Activated naive CD4-positive, alpha-beta T cell treated with anti-CD3 and anti-CD28 coated beads, Interleukin-2, amount 50 U/mL, for 24 hours (primary cell): Measurements from ENCODE around the gene ABCC12.
"Not testable (repeated sequence)": the region's sequence is repeated elsewhere in the genome, so short reads cannot be mapped to it uniquely, and the experiment has no call there.

Source experiments
- H3K27ac Mint-ChIP-seq: one replicate; pipeline ENCODE4 v1.8.0; 2021; ENCODE audit warnings: mild to moderate bottlenecking, mixed read lengths
- H3K27me3 Mint-ChIP-seq: one replicate; pipeline ENCODE4 v1.8.0; 2021; ENCODE audit warnings: mixed read lengths
- H3K36me3 Mint-ChIP-seq: one replicate; pipeline ENCODE4 v1.8.0; 2021; ENCODE audit warnings: mixed read lengths
- H3K4me1 Mint-ChIP-seq: one replicate; pipeline ENCODE4 v1.8.0; 2021; ENCODE audit warnings: mixed read lengths
- H3K4me3 Mint-ChIP-seq: one replicate; pipeline ENCODE4 v1.8.0; 2021; ENCODE audit warnings: mild to moderate bottlenecking, mixed read lengths
- H3K9me3 Mint-ChIP-seq: one replicate; pipeline ENCODE4 v1.8.0; 2021; ENCODE audit warnings: mixed read lengths

ABCC12 gene

GRCh38 chr16:48155926-48156789 is at the start of gene ABCC12:
Gene ABCC12 (minus strand): TSS chr16:48155993. CDS start chr16:48146424, 9,569 bp downstream.
- no peak within 1 kb of the TSS for H3K4me3 Mint-ChIP-seq
- H3K36me3 Mint-ChIP-seq, result no peaks in the 10 kb centered on the region
- H3K27me3 Mint-ChIP-seq, result peaks cover 1% of the 10 kb centered on the region
- peaks cover 23% of the 10 kb centered on the region for H3K4me1 Mint-ChIP-seq
- H3K9me3 Mint-ChIP-seq, result no peaks in the 10 kb centered on the region
- H3K27ac Mint-ChIP-seq, result no peak within 1 kb of the TSS

- Mint-ChIP-seq H3K4me1 (no peaks in the 10 kb centered on the region), H3K9me3 (no peaks in the 10 kb centered on the region), H3K36me3 (no peaks in the 10 kb centered on the region), H3K4me3 (no peak overlapping the region), H3K27ac (no peak overlapping the region), H3K27me3 (peaks cover 7% of the 10 kb centered on the region)
Observed at GRCh38 chr16:48204825-48205151, 49.0 kb upstream of the ABCC12 start.

- H3K27ac Mint-ChIP-seq, result no peak overlapping the region
- H3K36me3 Mint-ChIP-seq, result no peaks in the 10 kb centered on the region
- peaks cover 7% of the 10 kb centered on the region for H3K27me3 Mint-ChIP-seq
- H3K4me3 Mint-ChIP-seq, result no peak overlapping the region
- H3K9me3 Mint-ChIP-seq, result no peaks in the 10 kb centered on the region
- H3K4me1 Mint-ChIP-seq, result no peaks in the 10 kb centered on the region
Observed at GRCh38 chr16:48203974-48204824, 48.4 kb upstream of the ABCC12 start.

- Mint-ChIP-seq H3K27ac (no peak overlapping the region), H3K9me3 (no peaks in the 10 kb centered on the region), H3K4me3 (no peak overlapping the region), H3K4me1 (no peaks in the 10 kb centered on the region), H3K27me3 (peaks cover 4% of the 10 kb centered on the region), H3K36me3 (no peaks in the 10 kb centered on the region)
Observed at GRCh38 chr16:48201515-48202201, 45.9 kb upstream of the ABCC12 start.

GRCh38 chr16:48197294-48197693 is 41.5 kb upstream of the ABCC12 start:
- H3K9me3 Mint-ChIP-seq, result no peaks in the 10 kb centered on the region
- H3K4me3 Mint-ChIP-seq, result no peak overlapping the region
- H3K27me3 Mint-ChIP-seq, result no peaks in the 10 kb centered on the region
- no peaks in the 10 kb centered on the region for H3K4me1 Mint-ChIP-seq
- no peak overlapping the region for H3K27ac Mint-ChIP-seq
- H3K36me3 Mint-ChIP-seq, result no peaks in the 10 kb centered on the region

- Mint-ChIP-seq H3K4me3 (no peak overlapping the region), H3K4me1 (no peaks in the 10 kb centered on the region), H3K27ac (no peak overlapping the region), H3K9me3 (no peaks in the 10 kb centered on the region), H3K36me3 (no peaks in the 10 kb centered on the region), H3K27me3 (no peaks in the 10 kb centered on the region)
Observed at GRCh38 chr16:48194828-48195556, 39.2 kb upstream of the ABCC12 start.

GRCh38 chr16:48193846-48194245 is 38.1 kb upstream of the ABCC12 start:
- no peaks in the 10 kb centered on the region for H3K9me3 Mint-ChIP-seq
- H3K27ac Mint-ChIP-seq, result no peak overlapping the region
- no peak overlapping the region for H3K4me3 Mint-ChIP-seq
- no peaks in the 10 kb centered on the region for H3K36me3 Mint-ChIP-seq
- H3K27me3 Mint-ChIP-seq, result no peaks in the 10 kb centered on the region
- no peaks in the 10 kb centered on the region for H3K4me1 Mint-ChIP-seq

GRCh38 chr16:48188449-48189102 is 32.8 kb upstream of the ABCC12 start:
- H3K4me1 Mint-ChIP-seq, result peaks cover 3% of the 10 kb centered on the region
- no peak overlapping the region for H3K27ac Mint-ChIP-seq
- no peaks in the 10 kb centered on the region for H3K9me3 Mint-ChIP-seq
- no peaks in the 10 kb centered on the region for H3K27me3 Mint-ChIP-seq
- no peak overlapping the region for H3K4me3 Mint-ChIP-seq
- no peaks in the 10 kb centered on the region for H3K36me3 Mint-ChIP-seq

GRCh38 chr16:48187779-48188178 is 32.0 kb upstream of the ABCC12 start:
- Mint-ChIP-seq H3K9me3 (no peaks in the 10 kb centered on the region), H3K27me3 (no peaks in the 10 kb centered on the region), H3K4me1 (peaks cover 3% of the 10 kb centered on the region), H3K4me3 (no peak overlapping the region), H3K27ac (no peak overlapping the region), H3K36me3 (no peaks in the 10 kb centered on the region)

GRCh38 chr16:48184681-48185080 is 28.9 kb upstream of the ABCC12 start:
- Mint-ChIP-seq H3K9me3 (no peaks in the 10 kb centered on the region), H3K4me1 (peaks cover 3% of the 10 kb centered on the region), H3K4me3 (no peak overlapping the region), H3K36me3 (no peaks in the 10 kb centered on the region), H3K27ac (no peak overlapping the region), H3K27me3 (no peaks in the 10 kb centered on the region)

- H3K27me3 Mint-ChIP-seq, result no peaks in the 10 kb centered on the region
- H3K27ac Mint-ChIP-seq, result no peak overlapping the region
- no peaks in the 10 kb centered on the region for H3K9me3 Mint-ChIP-seq
- no peaks in the 10 kb centered on the region for H3K36me3 Mint-ChIP-seq
- no peaks in the 10 kb centered on the region for H3K4me1 Mint-ChIP-seq
- no peak overlapping the region for H3K4me3 Mint-ChIP-seq
Observed at GRCh38 chr16:48182979-48183537, 27.3 kb upstream of the ABCC12 start.

GRCh38 chr16:48181746-48182520 is 26.1 kb upstream of the ABCC12 start:
- H3K9me3 Mint-ChIP-seq, H3K4me3 Mint-ChIP-seq, H3K4me1 Mint-ChIP-seq, H3K36me3 Mint-ChIP-seq, H3K27ac Mint-ChIP-seq, H3K27me3 Mint-ChIP-seq: not testable (repeated sequence)

- no peaks in the 10 kb centered on the region for H3K4me1 Mint-ChIP-seq
- no peaks in the 10 kb centered on the region for H3K36me3 Mint-ChIP-seq
- H3K4me3 Mint-ChIP-seq, result no peak overlapping the region
- H3K9me3 Mint-ChIP-seq, result no peaks in the 10 kb centered on the region
- no peak overlapping the region for H3K27ac Mint-ChIP-seq
- H3K27me3 Mint-ChIP-seq, result no peaks in the 10 kb centered on the region
Observed at GRCh38 chr16:48180868-48181480, 25.2 kb upstream of the ABCC12 start.
